Nephron progenitor cell (in vitro differentiated cells): ENCODE results near the gene PPFIA1.

Source experiments
- DNase-seq: peaks from one replicate; pipeline ENCODE4 v3.0.0; 2021
- H3K27ac Mint-ChIP-seq: 2 replicates; pipeline ENCODE4 v1.8.0; 2021; ENCODE audit warnings: mild to moderate bottlenecking, moderate library complexity, mixed read lengths
- H3K27me3 Mint-ChIP-seq: 2 replicates; pipeline ENCODE4 v1.8.0; 2021; ENCODE audit warnings: mild to moderate bottlenecking, low read depth, mixed read lengths; ENCODE audit not compliant: poor library complexity
- H3K36me3 Mint-ChIP-seq: 2 replicates; pipeline ENCODE4 v1.8.0; 2021; ENCODE audit warnings: low read depth, mixed read lengths
- H3K4me1 Mint-ChIP-seq: 2 replicates; pipeline ENCODE4 v1.8.0; 2021; ENCODE audit warnings: mixed read lengths
- H3K4me3 Mint-ChIP-seq: 2 replicates; pipeline ENCODE4 v1.8.0; 2021; ENCODE audit warnings: mild to moderate bottlenecking, moderate library complexity, mixed read lengths
- H3K9me3 Mint-ChIP-seq: 2 replicates; pipeline ENCODE4 v1.8.0; 2021; ENCODE audit warnings: mild to moderate bottlenecking, moderate library complexity, mixed read lengths
- CTCF ChIP-seq: fragments of 200-600 bp; sonication (generic); IDR thresholded peaks from 2 replicates; pipeline ENCODE4 v1.5.0; 2021; ENCODE audit warnings: antibody characterized with exemption

PPFIA1 gene

DNA sequence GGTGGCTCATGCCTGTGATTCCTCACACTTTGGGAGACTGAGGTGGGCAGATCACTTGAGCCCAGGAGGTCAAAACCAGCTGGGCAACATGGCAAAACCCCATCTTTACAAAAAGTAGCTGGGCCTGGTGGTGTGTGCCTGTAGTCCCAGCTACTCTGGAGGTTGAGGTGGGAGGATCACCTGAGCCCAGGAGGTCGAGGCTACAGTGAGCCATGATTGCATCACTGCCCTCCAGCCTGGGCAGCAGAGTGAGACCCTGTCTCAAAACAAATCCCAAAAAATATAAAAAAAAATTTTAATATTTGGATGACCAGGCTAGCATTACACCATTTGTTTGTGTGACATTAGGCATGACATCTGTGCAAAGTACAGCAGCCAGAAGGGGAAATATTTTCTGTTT, 78.1 kb downstream of the PPFIA1 start:
- no peak for TF ChIP-seq CTCF
- Mint-ChIP-seq H3K36me3 (peaks cover 57% of the 10 kb centered on the region), H3K9me3 (no peaks in the 10 kb centered on the region), H3K27ac (no peak overlapping the region), H3K27me3 (peaks cover 5% of the 10 kb centered on the region), H3K4me3 (no peak overlapping the region), H3K4me1 (peaks cover 18% of the 10 kb centered on the region)
- DNase-seq, result no peak

GRCh38 chr11:70351646-70352045, 81.2 kb downstream of the PPFIA1 start:
- Mint-ChIP-seq H3K4me1 (peaks cover 29% of the 10 kb centered on the region), H3K27ac (no peak overlapping the region), H3K27me3 (peaks cover 8% of the 10 kb centered on the region), H3K4me3 (no peak overlapping the region), H3K9me3 (no peaks in the 10 kb centered on the region), H3K36me3 (peaks cover 62% of the 10 kb centered on the region)
- no peak for TF ChIP-seq CTCF
- DNase-seq, result no peak

DNA sequence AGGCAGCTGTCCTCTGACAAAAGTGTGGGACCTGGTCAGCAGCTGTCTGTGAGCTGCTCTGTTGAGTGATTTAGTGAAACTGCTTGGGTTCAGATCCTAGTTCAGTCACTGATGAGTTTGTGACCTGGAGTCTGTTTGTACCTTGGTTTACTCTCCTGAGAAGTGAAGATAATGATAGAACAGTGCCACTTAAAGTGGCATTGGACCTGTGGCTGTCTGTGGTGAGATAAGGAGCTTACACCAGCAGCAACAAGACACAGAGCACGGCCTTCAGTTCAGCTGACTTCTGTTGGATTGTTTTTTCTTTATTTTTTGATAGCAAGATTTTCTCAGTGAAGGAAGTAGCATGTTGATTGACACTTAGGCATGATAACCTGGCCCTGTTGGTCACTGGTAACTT, 81.6 kb downstream of the PPFIA1 start:
- peaks cover 29% of the 10 kb centered on the region for H3K4me1 Mint-ChIP-seq
- no peaks in the 10 kb centered on the region for H3K9me3 Mint-ChIP-seq
- TF ChIP-seq CTCF, result no peak
- DNase-seq, result no peak
- no peak overlapping the region for H3K4me3 Mint-ChIP-seq
- H3K36me3 Mint-ChIP-seq, result peaks cover 63% of the 10 kb centered on the region
- H3K27ac Mint-ChIP-seq, result no peak overlapping the region
- peaks cover 12% of the 10 kb centered on the region for H3K27me3 Mint-ChIP-seq

DNA sequence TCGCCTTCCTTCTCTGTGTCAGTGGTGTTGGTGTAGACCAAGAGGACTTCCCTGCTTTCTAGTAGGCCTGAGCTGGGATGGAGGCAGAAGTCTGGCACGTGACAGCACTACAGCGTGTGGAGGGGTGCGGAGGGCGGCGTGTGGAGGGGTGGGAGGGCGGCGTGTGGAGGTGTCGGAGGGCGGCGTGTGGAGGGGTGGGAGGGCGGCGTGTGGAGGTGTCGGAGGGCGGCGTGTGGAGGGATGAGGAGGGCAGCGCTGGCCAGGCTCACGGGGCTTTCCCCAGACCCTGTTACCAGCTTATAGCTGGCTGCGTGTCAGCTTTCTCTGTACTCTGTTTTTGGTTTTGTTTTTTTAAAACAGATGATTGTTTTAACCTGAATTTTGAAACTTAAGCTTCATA, 82.1 kb downstream of the PPFIA1 start:
- H3K27ac Mint-ChIP-seq, result no peak overlapping the region

GRCh38 chr11:70353329-70353728, 82.8 kb downstream of the PPFIA1 start:
- no peak for TF ChIP-seq CTCF
- Mint-ChIP-seq H3K4me3 (no peak overlapping the region), H3K9me3 (no peaks in the 10 kb centered on the region), H3K4me1 (peaks cover 29% of the 10 kb centered on the region), H3K27me3 (peaks cover 16% of the 10 kb centered on the region), H3K36me3 (peaks cover 64% of the 10 kb centered on the region), H3K27ac (peak overlapping the region; percentile 22)
- DNase-seq, result no peak

More for the DNA sequence above, 82.1 kb downstream of the PPFIA1 start:
- Mint-ChIP-seq H3K36me3 (peaks cover 63% of the 10 kb centered on the region), H3K27me3 (peaks cover 12% of the 10 kb centered on the region), H3K4me3 (no peak overlapping the region), H3K4me1 (peaks cover 29% of the 10 kb centered on the region), H3K9me3 (no peaks in the 10 kb centered on the region)
- no peak for TF ChIP-seq CTCF
- peak; percentile 12 for DNase-seq

- H3K27me3 Mint-ChIP-seq, result peaks cover 16% of the 10 kb centered on the region
- no peak for TF ChIP-seq CTCF
- H3K4me3 Mint-ChIP-seq, result no peak overlapping the region
- DNase-seq, result no peak
- H3K9me3 Mint-ChIP-seq, result no peaks in the 10 kb centered on the region
- peaks cover 29% of the 10 kb centered on the region for H3K4me1 Mint-ChIP-seq
- peaks cover 69% of the 10 kb centered on the region for H3K36me3 Mint-ChIP-seq
- H3K27ac Mint-ChIP-seq, result peak overlapping the region; percentile 23
Measured at GRCh38 chr11:70353900-70354568, 83.5 kb downstream of the PPFIA1 start.
